Measurements from ENCODE around the gene HBG1. TPM values are rescaled to one million over a fixed set of nuclear protein-coding genes. Genes with fewer than 3 reads are reported as not detected.

The HBG1 gene
- total RNA-seq, 1 donor from 2014 or later: not detected

GRCh38 chr11:5282628-5283027 is 33.0 kb upstream of the HBG1 start:
- no peaks in the 10 kb centered on the region for H3K27me3 Mint-ChIP-seq (ENCODE audit: low read depth)
- H3K4me1 Mint-ChIP-seq (ENCODE audit: low read depth): peaks cover 8% of the 10 kb centered on the region
- H3K36me3 Mint-ChIP-seq (ENCODE audit: low read depth): no peaks in the 10 kb centered on the region
- no peak overlapping the region for H3K27ac Mint-ChIP-seq (ENCODE audit: unreplicated experiment)
- no peak for DNase-seq (ENCODE audit: low spot score)
- H3K9me3 Mint-ChIP-seq (ENCODE audit: low read depth): no peaks in the 10 kb centered on the region
- H3K4me3 Mint-ChIP-seq (ENCODE audit: unreplicated experiment): no peak overlapping the region
- no peak for TF ChIP-seq CTCF (IDR thresholded peaks at IDR 0.05)

- Mint-ChIP-seq H3K27me3 (ENCODE audit: low read depth) (no peaks in the 10 kb centered on the region), H3K36me3 (ENCODE audit: low read depth) (no peaks in the 10 kb centered on the region), H3K4me1 (ENCODE audit: low read depth) (peaks cover 8% of the 10 kb centered on the region), H3K9me3 (ENCODE audit: low read depth) (no peaks in the 10 kb centered on the region), H3K27ac (ENCODE audit: unreplicated experiment) (no peak overlapping the region), H3K4me3 (ENCODE audit: unreplicated experiment) (no peak overlapping the region)
- TF ChIP-seq CTCF (IDR thresholded peaks at IDR 0.05): no peak
- DNase-seq (ENCODE audit: low spot score): no peak
Measured at GRCh38 chr11:5281596-5281995, 31.9 kb upstream of the HBG1 start.

GRCh38 chr11:5280582-5281102 is 31.0 kb upstream of the HBG1 start:
- no peak for DNase-seq (ENCODE audit: low spot score)
- no peak overlapping the region for H3K4me3 Mint-ChIP-seq (ENCODE audit: unreplicated experiment)
- peak overlapping the region; percentile 86 for H3K27ac Mint-ChIP-seq (ENCODE audit: unreplicated experiment)
- peaks cover 8% of the 10 kb centered on the region for H3K4me1 Mint-ChIP-seq (ENCODE audit: low read depth)
- no peak for TF ChIP-seq CTCF (IDR thresholded peaks at IDR 0.05)
- no peaks in the 10 kb centered on the region for H3K36me3 Mint-ChIP-seq (ENCODE audit: low read depth)
- no peaks in the 10 kb centered on the region for H3K27me3 Mint-ChIP-seq (ENCODE audit: low read depth)
- H3K9me3 Mint-ChIP-seq (ENCODE audit: low read depth): no peaks in the 10 kb centered on the region

GRCh38 chr11:5279471-5280090 is 29.9 kb upstream of the HBG1 start:
- Mint-ChIP-seq H3K4me3 (ENCODE audit: unreplicated experiment) (no peak overlapping the region), H3K27me3 (ENCODE audit: low read depth) (no peaks in the 10 kb centered on the region), H3K4me1 (ENCODE audit: low read depth) (peaks cover 8% of the 10 kb centered on the region), H3K27ac (ENCODE audit: unreplicated experiment) (peak overlapping the region; percentile 63), H3K9me3 (ENCODE audit: low read depth) (no peaks in the 10 kb centered on the region), H3K36me3 (ENCODE audit: low read depth) (no peaks in the 10 kb centered on the region)
- DNase-seq (ENCODE audit: low spot score): no peak
- TF ChIP-seq CTCF (IDR thresholded peaks at IDR 0.05): no peak

GRCh38 chr11:5277807-5278382 is 28.2 kb upstream of the HBG1 start:
- no peak for DNase-seq (ENCODE audit: low spot score)
- no peaks in the 10 kb centered on the region for H3K36me3 Mint-ChIP-seq (ENCODE audit: low read depth)
- no peak for TF ChIP-seq CTCF (IDR thresholded peaks at IDR 0.05)
- peaks cover 8% of the 10 kb centered on the region for H3K4me1 Mint-ChIP-seq (ENCODE audit: low read depth)
- no peak overlapping the region for H3K4me3 Mint-ChIP-seq (ENCODE audit: unreplicated experiment)
- H3K27me3 Mint-ChIP-seq (ENCODE audit: low read depth): no peaks in the 10 kb centered on the region
- no peaks in the 10 kb centered on the region for H3K9me3 Mint-ChIP-seq (ENCODE audit: low read depth)
- H3K27ac Mint-ChIP-seq (ENCODE audit: unreplicated experiment): no peak overlapping the region

All from chondrocyte (in vitro differentiated cells).